ENCODE measurements around the gene WNT3A. TPM values are rescaled to one million over a fixed set of nuclear protein-coding genes. Genes with fewer than 3 reads are reported as not detected.

WNT3A gene
- total RNA-seq, 2 donors from 2014 or later = 0.11 to 0.46 TPM

GRCh38 chr1:228075801-228076271, 69.0 kb downstream of the WNT3A start:
- H3K9ac ChIP-seq (ENCODE audit: extremely low read depth, low read length, poor library complexity, severe bottlenecking) = no peak overlapping the region
- H3K4me3 ChIP-seq (ENCODE audit: low read length) = no peak overlapping the region
- no peaks in the 10 kb centered on the region for H3K9me3 ChIP-seq (ENCODE audit: control insufficient read depth, low read length)
- no peak overlapping the region for H3K27ac Mint-ChIP-seq
- 89 to 90% methylated on average over 5 to 9 of the region's 9 CpGs for WGBS, 2 experiments (ENCODE audit: insufficient coverage in 1 of 2, insufficient read length in 1 of 2)
- no peaks in the 10 kb centered on the region for H3K4me1 ChIP-seq (ENCODE audit: control insufficient read depth, insufficient read depth, low read length)
- H3K36me3 Mint-ChIP-seq (ENCODE audit: low read depth) = no peaks in the 10 kb centered on the region
- H3K27me3 ChIP-seq (ENCODE audit: control insufficient read depth, insufficient read depth, low read length, poor library complexity, severe bottlenecking) = peaks cover 16% of the 10 kb centered on the region
- H3K27ac ChIP-seq (ENCODE audit: low read depth, low read length) = no peak overlapping the region
- no peak overlapping the region for H3K4me3 Mint-ChIP-seq
- TF ChIP-seq CTCF (conservative IDR thresholded peaks at IDR 0.05) = no peak
- no peak for DNase-seq
- peaks cover 6% of the 10 kb centered on the region for H3K4me1 Mint-ChIP-seq
- H3K27me3 Mint-ChIP-seq (ENCODE audit: insufficient read depth) = peaks cover 74% of the 10 kb centered on the region
- H3K36me3 ChIP-seq (ENCODE audit: control insufficient read depth, insufficient read depth, low read length) = no peaks in the 10 kb centered on the region
- no peaks in the 10 kb centered on the region for H3K9me3 Mint-ChIP-seq

GRCh38 chr1:228076796-228077430, 70.1 kb downstream of the WNT3A start:
- DNase-seq = no peak
- peaks cover 66% of the 10 kb centered on the region for H3K27me3 Mint-ChIP-seq (ENCODE audit: insufficient read depth)
- H3K36me3 Mint-ChIP-seq (ENCODE audit: low read depth) = no peaks in the 10 kb centered on the region
- Histone ChIP-seq H3K4me1 (ENCODE audit: control insufficient read depth, insufficient read depth, low read length) (peaks cover 4% of the 10 kb centered on the region), H3K9me3 (ENCODE audit: control insufficient read depth, low read length) (no peaks in the 10 kb centered on the region), H3K27ac (ENCODE audit: low read depth, low read length) (no peak overlapping the region), H3K4me3 (ENCODE audit: low read length) (no peak overlapping the region), H3K36me3 (ENCODE audit: control insufficient read depth, insufficient read depth, low read length) (no peaks in the 10 kb centered on the region), H3K27me3 (ENCODE audit: control insufficient read depth, insufficient read depth, low read length, poor library complexity, severe bottlenecking) (peaks cover 5% of the 10 kb centered on the region), H3K9ac (ENCODE audit: extremely low read depth, low read length, poor library complexity, severe bottlenecking) (no peak overlapping the region)
- no peak for TF ChIP-seq CTCF (conservative IDR thresholded peaks at IDR 0.05)
- H3K4me3 Mint-ChIP-seq = no peak overlapping the region
- WGBS, 2 experiments (ENCODE audit: insufficient coverage in 1 of 2, insufficient read length in 1 of 2) = 83 to 89% methylated on average over 5 to 9 of the region's 9 CpGs
- no peak overlapping the region for H3K27ac Mint-ChIP-seq
- peaks cover 9% of the 10 kb centered on the region for H3K4me1 Mint-ChIP-seq
- H3K9me3 Mint-ChIP-seq = no peaks in the 10 kb centered on the region

- H3K27me3 Mint-ChIP-seq (ENCODE audit: insufficient read depth) = peaks cover 57% of the 10 kb centered on the region
- no peaks in the 10 kb centered on the region for H3K36me3 Mint-ChIP-seq (ENCODE audit: low read depth)
- no peaks in the 10 kb centered on the region for H3K27me3 ChIP-seq (ENCODE audit: control insufficient read depth, insufficient read depth, low read length, poor library complexity, severe bottlenecking)
- H3K4me3 ChIP-seq (ENCODE audit: low read length) = no peak overlapping the region
- DNase-seq = no peak
- H3K4me3 Mint-ChIP-seq = no peak overlapping the region
- peaks cover 9% of the 10 kb centered on the region for H3K4me1 Mint-ChIP-seq
- no peaks in the 10 kb centered on the region for H3K36me3 ChIP-seq (ENCODE audit: control insufficient read depth, insufficient read depth, low read length)
- H3K27ac Mint-ChIP-seq = no peak overlapping the region
- no peak for TF ChIP-seq CTCF (conservative IDR thresholded peaks at IDR 0.05)
- H3K9ac ChIP-seq (ENCODE audit: extremely low read depth, low read length, poor library complexity, severe bottlenecking) = no peak overlapping the region
- H3K4me1 ChIP-seq (ENCODE audit: control insufficient read depth, insufficient read depth, low read length) = peaks cover 4% of the 10 kb centered on the region
- no peaks in the 10 kb centered on the region for H3K9me3 ChIP-seq (ENCODE audit: control insufficient read depth, low read length)
- no peak overlapping the region for H3K27ac ChIP-seq (ENCODE audit: low read depth, low read length)
- 83 to 93% methylated on average over 7 to 10 of the region's 10 CpGs for WGBS, 2 experiments (ENCODE audit: insufficient coverage in 1 of 2, insufficient read length in 1 of 2)
- H3K9me3 Mint-ChIP-seq = no peaks in the 10 kb centered on the region
These were observed 71.0 kb downstream of the WNT3A start for GRCh38 chr1:228077565-228078330.
